Endothelial cell (in vitro differentiated cells): ENCODE measurements around the gene KAT7. TPM values are rescaled to one million over a fixed set of nuclear protein-coding genes. Genes with fewer than 3 reads are reported as not detected.
A peak's percentile ranks its signal among the peaks of the same experiment; 100 is the strongest.

ENCODE experiments used
- DNase-seq: peaks from one replicate; pipeline ENCODE4 v3.0.0; 2021; ENCODE audit warnings: low spot score
- H3K27ac Mint-ChIP-seq: one replicate; pipeline ENCODE4 v1.8.0; 2021; ENCODE audit warnings: mixed read lengths, inconsistent platforms; ENCODE audit not compliant: unreplicated experiment
- H3K27me3 Mint-ChIP-seq: one replicate; pipeline ENCODE4 v1.8.0; 2021; ENCODE audit warnings: mild to moderate bottlenecking, moderate library complexity, mixed read lengths, inconsistent platforms; ENCODE audit not compliant: unreplicated experiment
- H3K36me3 Mint-ChIP-seq: one replicate; pipeline ENCODE4 v1.8.0; 2021; ENCODE audit warnings: mild to moderate bottlenecking, low read depth, mixed read lengths, inconsistent platforms; ENCODE audit not compliant: unreplicated experiment
- H3K4me1 Mint-ChIP-seq: one replicate; pipeline ENCODE4 v1.8.0; 2021; ENCODE audit warnings: mild to moderate bottlenecking, mixed read lengths, inconsistent platforms; ENCODE audit not compliant: unreplicated experiment
- H3K4me3 Mint-ChIP-seq: one replicate; pipeline ENCODE4 v1.8.0; 2021; ENCODE audit warnings: mild to moderate bottlenecking, mixed read lengths, inconsistent platforms; ENCODE audit not compliant: unreplicated experiment
- H3K9me3 Mint-ChIP-seq: one replicate; pipeline ENCODE4 v1.8.0; 2021; ENCODE audit warnings: mixed read lengths, inconsistent platforms; ENCODE audit not compliant: unreplicated experiment
- CTCF ChIP-seq: fragments of 200-600 bp; sonication (generic); IDR thresholded peaks from one replicate; pipeline ENCODE4 v1.5.0; 2021; ENCODE audit warnings: antibody characterized with exemption; ENCODE audit not compliant: unreplicated experiment
- total RNA-seq: library from RNA; stranded (reverse); fragmentation: NEBNext Ultra II Directional; extraction: Animal tissue kit (Norgen Biotek cat#: 25700); gene quantifications from one replicate; pipeline ENCODE4 v1.2.1, GENCODE V29; 2021; ENCODE audit not compliant: unreplicated experiment

The KAT7 gene
- total RNA-seq, 1 donor from 2014 or later, result 307 TPM

- TF ChIP-seq CTCF, result no peak
- no peaks in the 10 kb centered on the region for H3K9me3 Mint-ChIP-seq
- H3K27ac Mint-ChIP-seq, result no peak overlapping the region
- peaks cover 2% of the 10 kb centered on the region for H3K27me3 Mint-ChIP-seq
- peak overlapping the region; percentile 97 for H3K4me3 Mint-ChIP-seq
- no peak for DNase-seq
- peaks cover 39% of the 10 kb centered on the region for H3K36me3 Mint-ChIP-seq
- H3K4me1 Mint-ChIP-seq, result peaks cover 52% of the 10 kb centered on the region
Measured at GRCh38 chr17:49817993-49818392, 29.5 kb downstream of the KAT7 start.

- peak overlapping the region; percentile 54 for H3K27ac Mint-ChIP-seq
- peaks cover 44% of the 10 kb centered on the region for H3K4me1 Mint-ChIP-seq
- peaks cover 46% of the 10 kb centered on the region for H3K36me3 Mint-ChIP-seq
- TF ChIP-seq CTCF, result no peak
- no peaks in the 10 kb centered on the region for H3K9me3 Mint-ChIP-seq
- no peak for DNase-seq
- peaks cover 2% of the 10 kb centered on the region for H3K27me3 Mint-ChIP-seq
- H3K4me3 Mint-ChIP-seq, result peak overlapping the region; percentile 97
Measured at GRCh38 chr17:49819138-49819537, 30.7 kb downstream of the KAT7 start.

GRCh38 chr17:49819651-49820050 lies 31.2 kb downstream of the KAT7 start:
- H3K36me3 Mint-ChIP-seq, result peaks cover 46% of the 10 kb centered on the region
- no peaks in the 10 kb centered on the region for H3K9me3 Mint-ChIP-seq
- peaks cover 2% of the 10 kb centered on the region for H3K27me3 Mint-ChIP-seq
- peak overlapping the region; percentile 24 for H3K27ac Mint-ChIP-seq
- TF ChIP-seq CTCF, result no peak
- no peak overlapping the region for H3K4me3 Mint-ChIP-seq
- no peak for DNase-seq
- H3K4me1 Mint-ChIP-seq, result peaks cover 39% of the 10 kb centered on the region

GRCh38 chr17:49820773-49821172 lies 32.3 kb downstream of the KAT7 start:
- peaks cover 39% of the 10 kb centered on the region for H3K4me1 Mint-ChIP-seq

GRCh38 chr17:49821466-49821865 lies 33.0 kb downstream of the KAT7 start:
- DNase-seq, result no peak
- Mint-ChIP-seq H3K27me3 (no peaks in the 10 kb centered on the region), H3K36me3 (peaks cover 58% of the 10 kb centered on the region), H3K9me3 (no peaks in the 10 kb centered on the region), H3K4me3 (peak overlapping the region; percentile 17), H3K4me1 (peaks cover 37% of the 10 kb centered on the region), H3K27ac (no peak overlapping the region)
- TF ChIP-seq CTCF, result no peak

More at GRCh38 chr17:49820773-49821172, 32.3 kb downstream of the KAT7 start:
- Mint-ChIP-seq H3K4me3 (peak overlapping the region; percentile 17), H3K36me3 (peaks cover 54% of the 10 kb centered on the region), H3K27me3 (peaks cover 2% of the 10 kb centered on the region), H3K9me3 (no peaks in the 10 kb centered on the region), H3K27ac (peak overlapping the region; percentile 57)
- no peak for TF ChIP-seq CTCF
- DNase-seq, result no peak
